ENCODE data around the gene SIT1.

Gene SIT1

GRCh38 chr9:35604578-35605350 lies 46.0 kb downstream of the SIT1 start, which contains the start of gene TESK1:
TESK1 (plus strand) TSS chr9:35605262; CDS start chr9:35605620, 358 bp downstream.
- peak; percentile 37 to 42 for DNase-seq

GRCh38 chr9:35603986-35604577 lies 46.6 kb downstream of the SIT1 start:
- peak; percentile 99 to 100 for DNase-seq

- peak; percentile 16 to 29 for DNase-seq
These were observed 47.2 kb downstream of the SIT1 start for GRCh38 chr9:35603506-35603985.

- DNase-seq: peak; percentile 26 to 31
These were observed 50.7 kb downstream of the SIT1 start for GRCh38 chr9:35599763-35600604.
